ENCODE data around the gene OR4E2.

Gene OR4E2

GRCh38 chr14:21714318-21714929, 60.8 kb downstream of the OR4E2 start:
- POLR2A ChIA-PET = no interaction called here
- no peak for DNase-seq (ENCODE audit: extremely low spot score)
- CTCF ChIA-PET = interaction anchor here (0.8 kb wide), 2 partner anchors 9 kb away, joined by 3 read pairs; no protein-coding TSS in a partner anchor
- TF ChIP-seq L3MBTL2 (conservative IDR thresholded peaks at IDR 0.05) (no peak), TARDBP (IDR thresholded peaks at IDR 0.05) (no peak), PKNOX1 (IDR thresholded peaks at IDR 0.05) (no peak), FOXM1 (IDR thresholded peaks at IDR 0.05; ENCODE audit: borderline replicate concordance) (no peak), CTBP1 (IDR thresholded peaks at IDR 0.05; ENCODE audit: borderline replicate concordance) (no peak), FOXA1 (IDR thresholded peaks at IDR 0.05) (no peak), HDGF (IDR thresholded peaks at IDR 0.05; ENCODE audit: borderline replicate concordance) (no peak), LEF1 (IDR thresholded peaks at IDR 0.05; ENCODE audit: borderline replicate concordance) (no peak), SP1 (IDR thresholded peaks at IDR 0.05) (no peak), ZNF384 (IDR thresholded peaks at IDR 0.05) (no peak)
